Ishikawa (cell line): ENCODE data around the gene CLIP4.

Experiments used
- CEBPB ChIP-seq: IDR thresholded peaks from 2 replicates; pipeline ENCODE4 v1.6.1; 2012
- EP300 ChIP-seq: IDR thresholded peaks from 2 replicates; pipeline ENCODE4 v1.6.1; 2012; ENCODE audit warnings: borderline replicate concordance
- NFIC ChIP-seq: IDR thresholded peaks from 2 replicates; pipeline ENCODE4 v1.6.1; 2012
- RAD21 ChIP-seq: IDR thresholded peaks from 2 replicates; pipeline ENCODE4 v1.6.1; 2012; ENCODE audit warnings: low read depth
- TAF1 ChIP-seq: IDR thresholded peaks from 2 replicates; pipeline ENCODE4 v1.6.1; 2012; ENCODE audit warnings: low read depth, mild to moderate bottlenecking
- TCF12 ChIP-seq: IDR thresholded peaks from 2 replicates; pipeline ENCODE4 v1.6.1; 2012; ENCODE audit warnings: low read depth
- YY1 ChIP-seq: IDR thresholded peaks from 2 replicates; pipeline ENCODE4 v1.6.1; 2012; ENCODE audit warnings: low read depth
- ZBTB7A ChIP-seq: IDR thresholded peaks from 2 replicates; pipeline ENCODE4 v1.6.1; 2012; ENCODE audit warnings: low read depth
- TF ChIP-seq, protein P1 (sequence below): IDR thresholded peaks from 2 replicates; pipeline ENCODE4 v1.6.1; 2012; ENCODE audit warnings: low read depth, mild to moderate bottlenecking
- TF ChIP-seq, protein P2 (sequence below): IDR thresholded peaks from 2 replicates; pipeline ENCODE4 v1.6.1; 2012

DNA sequence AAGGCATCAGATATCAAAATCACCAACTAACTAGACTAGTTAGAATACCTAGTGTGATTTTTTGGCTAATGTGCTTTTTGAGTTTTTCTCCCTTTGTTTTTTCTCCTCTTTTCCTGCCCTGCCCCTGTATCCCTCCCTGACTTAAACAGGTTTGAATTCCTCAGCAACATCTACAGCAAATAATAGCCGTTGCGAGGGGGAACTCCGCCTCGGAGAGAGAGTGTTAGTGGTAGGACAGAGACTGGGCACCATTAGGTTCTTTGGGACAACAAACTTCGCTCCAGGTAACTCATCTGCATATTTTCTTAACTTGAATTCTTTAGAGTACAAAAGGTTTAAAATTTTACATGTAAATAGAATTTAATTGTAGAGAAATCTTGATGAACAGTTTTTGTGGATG is 45.0 kb downstream of the CLIP4 start:
- TF ChIP-seq, protein P1, sequence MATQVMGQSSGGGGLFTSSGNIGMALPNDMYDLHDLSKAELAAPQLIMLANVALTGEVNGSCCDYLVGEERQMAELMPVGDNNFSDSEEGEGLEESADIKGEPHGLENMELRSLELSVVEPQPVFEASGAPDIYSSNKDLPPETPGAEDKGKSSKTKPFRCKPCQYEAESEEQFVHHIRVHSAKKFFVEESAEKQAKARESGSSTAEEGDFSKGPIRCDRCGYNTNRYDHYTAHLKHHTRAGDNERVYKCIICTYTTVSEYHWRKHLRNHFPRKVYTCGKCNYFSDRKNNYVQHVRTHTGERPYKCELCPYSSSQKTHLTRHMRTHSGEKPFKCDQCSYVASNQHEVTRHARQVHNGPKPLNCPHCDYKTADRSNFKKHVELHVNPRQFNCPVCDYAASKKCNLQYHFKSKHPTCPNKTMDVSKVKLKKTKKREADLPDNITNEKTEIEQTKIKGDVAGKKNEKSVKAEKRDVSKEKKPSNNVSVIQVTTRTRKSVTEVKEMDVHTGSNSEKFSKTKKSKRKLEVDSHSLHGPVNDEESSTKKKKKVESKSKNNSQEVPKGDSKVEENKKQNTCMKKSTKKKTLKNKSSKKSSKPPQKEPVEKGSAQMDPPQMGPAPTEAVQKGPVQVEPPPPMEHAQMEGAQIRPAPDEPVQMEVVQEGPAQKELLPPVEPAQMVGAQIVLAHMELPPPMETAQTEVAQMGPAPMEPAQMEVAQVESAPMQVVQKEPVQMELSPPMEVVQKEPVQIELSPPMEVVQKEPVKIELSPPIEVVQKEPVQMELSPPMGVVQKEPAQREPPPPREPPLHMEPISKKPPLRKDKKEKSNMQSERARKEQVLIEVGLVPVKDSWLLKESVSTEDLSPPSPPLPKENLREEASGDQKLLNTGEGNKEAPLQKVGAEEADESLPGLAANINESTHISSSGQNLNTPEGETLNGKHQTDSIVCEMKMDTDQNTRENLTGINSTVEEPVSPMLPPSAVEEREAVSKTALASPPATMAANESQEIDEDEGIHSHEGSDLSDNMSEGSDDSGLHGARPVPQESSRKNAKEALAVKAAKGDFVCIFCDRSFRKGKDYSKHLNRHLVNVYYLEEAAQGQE: no peak
- no peak for TF ChIP-seq EP300
- TF ChIP-seq CEBPB: no peak
- no peak for TF ChIP-seq ZBTB7A
- TF ChIP-seq YY1: no peak
- TF ChIP-seq RAD21: no peak
- TF ChIP-seq, protein P2, sequence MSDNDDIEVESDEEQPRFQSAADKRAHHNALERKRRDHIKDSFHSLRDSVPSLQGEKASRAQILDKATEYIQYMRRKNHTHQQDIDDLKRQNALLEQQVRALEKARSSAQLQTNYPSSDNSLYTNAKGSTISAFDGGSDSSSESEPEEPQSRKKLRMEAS: no peak
- no peak for TF ChIP-seq TCF12
- TF ChIP-seq TAF1: no peak
- TF ChIP-seq NFIC: no peak
